HG03354 (cell line): ENCODE measurements around the gene LCE1C.

Source experiments
- ATAC-seq: cut with Tn5 transposase; IDR thresholded peaks from one replicate; pipeline ENCODE4 v1.9.1; 2021; ENCODE audit warnings: mild to moderate bottlenecking; ENCODE audit not compliant: unreplicated experiment, poor library complexity, severe bottlenecking

The LCE1C gene

GRCh38 chr1:152806576-152806975, at the start of gene LCE1C:
TSS of gene LCE1C (minus strand) at chr1:152806651. CDS start at chr1:152805478, 1,173 bp downstream.
- no peak for ATAC-seq

- no peak for ATAC-seq
Observed at GRCh38 chr1:152855661-152856060, 49.2 kb upstream of the LCE1C start.

GRCh38 chr1:152842556-152842955, 36.1 kb upstream of the LCE1C start, which contains the start of gene LCE6A:
TSS of gene LCE6A (plus strand) at chr1:152842856. CDS start at chr1:152843521, 665 bp downstream.
- ATAC-seq: no peak

- ATAC-seq: no peak
Observed at GRCh38 chr1:152836870-152837269, 30.4 kb upstream of the LCE1C start.

- no peak for ATAC-seq
Observed at GRCh38 chr1:152827173-152827572, 20.7 kb upstream of the LCE1C start, which contains the start of gene LCE1A. TSS of gene LCE1A (plus strand) at chr1:152827473. CDS start at chr1:152827473, 0 bp downstream.

- ATAC-seq: no peak
Observed at GRCh38 chr1:152824964-152825363, 18.5 kb upstream of the LCE1C start.

- no peak for ATAC-seq
Observed at GRCh38 chr1:152823294-152823693, 16.8 kb upstream of the LCE1C start.

GRCh38 chr1:152817309-152817708, 10.9 kb upstream of the LCE1C start:
- no peak for ATAC-seq

GRCh38 chr1:152811671-152812070, 5.2 kb upstream of the LCE1C start, which contains the start of gene LCE1B:
TSS of gene LCE1B (plus strand) at chr1:152811971. CDS start at chr1:152812447, 476 bp downstream.
- ATAC-seq: no peak

GRCh38 chr1:152811050-152811449, 4.6 kb upstream of the LCE1C start:
- no peak for ATAC-seq

GRCh38 chr1:152801333-152801732, 5.1 kb downstream of the LCE1C start:
- ATAC-seq: no peak

- ATAC-seq: no peak
Observed at GRCh38 chr1:152796421-152796820, 10.0 kb downstream of the LCE1C start, which contains the start of gene LCE1D. TSS of gene LCE1D (plus strand) at chr1:152796721. CDS start at chr1:152797795, 1,074 bp downstream.

GRCh38 chr1:152795686-152796085, 10.8 kb downstream of the LCE1C start:
- ATAC-seq: no peak

GRCh38 chr1:152786077-152786476, 20.4 kb downstream of the LCE1C start, which contains the start of gene LCE1E:
TSS of gene LCE1E (plus strand) at chr1:152786257. CDS start at chr1:152787300, 1,043 bp downstream.
- no peak for ATAC-seq

GRCh38 chr1:152783095-152783494, 23.4 kb downstream of the LCE1C start:
- no peak for ATAC-seq

- ATAC-seq: no peak
Observed at GRCh38 chr1:152777510-152778137, 28.8 kb downstream of the LCE1C start.

- no peak for ATAC-seq
Observed at GRCh38 chr1:152776361-152776760, 30.1 kb downstream of the LCE1C start.

- no peak for ATAC-seq
Observed at GRCh38 chr1:152774875-152775274, 31.6 kb downstream of the LCE1C start, which contains the start of gene LCE1F. TSS of gene LCE1F (plus strand) at chr1:152775140. CDS start at chr1:152776372, 1,232 bp downstream.

- no peak for ATAC-seq
Observed at GRCh38 chr1:152770411-152770810, 36.0 kb downstream of the LCE1C start.

- ATAC-seq: no peak
Observed at GRCh38 chr1:152768847-152769533, 37.5 kb downstream of the LCE1C start.
